B cell (primary cell): Measurements from ENCODE around the gene CYS1. TPM values are rescaled to one million over a fixed set of nuclear protein-coding genes. Genes with fewer than 3 reads are reported as not detected.

Source experiments
- ATAC-seq: fragments of 200-7000 bp; cut with Tn5 transposase; one replicate; pipeline ENCODE4 v1.10.0; 2021; ENCODE audit warnings: low read depth, mild to moderate bottlenecking, moderate number of reproducible peaks, moderate library complexity
- CTCF ChIA-PET: fragments of 350-600 bp; sonication (Branson Sonifier 250); formaldehyde crosslinking; loops from one replicate; lab custom pipeline; 2021; ENCODE audit warnings: antibody characterized with exemption, inconsistent platforms; lab: Charles Lee
- POLR2A ChIA-PET: fragments of 350-600 bp; sonication (Branson Sonifier 250); formaldehyde crosslinking; loops from one replicate; lab custom pipeline; 2021; ENCODE audit warnings: antibody characterized with exemption; lab: Charles Lee
- DNase-seq: peaks from one replicate; pipeline ENCODE4 v3.0.0; 2013
- H2AFZ ChIP-seq: 2 replicates; pipeline ENCODE4 v1.6.1; 2012; ENCODE audit warnings: mild to moderate bottlenecking, low read depth, low read length; ENCODE audit not compliant: insufficient read depth, poor library complexity, severe bottlenecking
- H3K27ac ChIP-seq, 2 donors: 1 replicate in 1 of 2; 2 replicates in 1 of 2; pipeline ENCODE4 v1.5.1; 2012 to 2013; ENCODE audit warnings: low read length in 2 of 2, mild to moderate bottlenecking in 2 of 2, moderate library complexity in 1 of 2
- H3K27me3 ChIP-seq, 4 experiments: fragments of 200-600 bp in 1 of 4; sonication (generic) in 1 of 4; replicated peaks in 1 of 4; 1 replicate in 2 of 4; 2 replicates in 2 of 4; pipeline versions ENCODE4 v1.6.1 to v1.7.0; 2013 to 2016; ENCODE audit warnings: low read length in 3 of 4, mild to moderate bottlenecking in 2 of 4, mixed read lengths in 1 of 4, moderate library complexity in 1 of 4; ENCODE audit not compliant: insufficient read depth in 4 of 4, control insufficient read depth in 3 of 4; ENCODE audit errors: control extremely low read depth in 1 of 4
- H3K36me3 ChIP-seq, 2 experiments: replicated peaks in 1 of 2; 1 replicate in 1 of 2; 2 replicates in 1 of 2; pipeline versions ENCODE4 v1.6.1 to v1.7.1; 2013; ENCODE audit warnings: low read length in 1 of 2; ENCODE audit not compliant: insufficient read depth in 2 of 2, control insufficient read depth in 1 of 2; ENCODE audit errors: control extremely low read depth in 1 of 2, extremely low read depth in 1 of 2
- H3K4me1 ChIP-seq, 2 donors: fragments of 200-600 bp in 1 of 2; sonication (generic) in 1 of 2; 1 replicate in 1 of 2; 2 replicates in 1 of 2; pipeline versions ENCODE4 v1.5.1 to v1.6.1; 2013 to 2017; ENCODE audit warnings: low read length in 2 of 2; ENCODE audit not compliant: control insufficient read depth in 2 of 2, insufficient read depth in 2 of 2
- H3K4me2 ChIP-seq: replicated peaks from 2 replicates; pipeline ENCODE3; 2012; ENCODE audit warnings: mild to moderate bottlenecking, low read depth, low read length; ENCODE audit not compliant: poor library complexity, severe bottlenecking
- H3K4me3 ChIP-seq, 5 experiments: fragments of 200-600 bp in 1 of 5; sonication (generic) in 1 of 5; 1 replicate in 3 of 5; 2 replicates in 2 of 5; pipeline versions ENCODE4 v1.5.1 to v1.7.0; 2011 to 2016; ENCODE audit warnings: low read length in 4 of 5, mild to moderate bottlenecking in 4 of 5, low read depth in 2 of 5, control low read depth in 1 of 5, moderate library complexity in 1 of 5; ENCODE audit not compliant: insufficient read depth in 1 of 5; ENCODE audit errors: control extremely low read depth in 1 of 5, extremely low read depth in 1 of 5
- H3K79me2 ChIP-seq: fragments of 200-600 bp; sonication (generic); one replicate; pipeline ENCODE4 v1.6.0; 2016; ENCODE audit warnings: low read length; ENCODE audit not compliant: control insufficient read depth, insufficient read depth
- H3K9ac ChIP-seq: fragments of 200-600 bp; sonication (generic); 2 replicates; pipeline ENCODE4 v1.6.1; 2017; ENCODE audit warnings: mild to moderate bottlenecking, low read length, moderate library complexity
- H3K9me3 ChIP-seq, 3 donors: one replicate each; pipeline versions ENCODE4 v1.6.1 to v1.7.1; 2013; ENCODE audit warnings: low read length in 2 of 3; ENCODE audit not compliant: control insufficient read depth in 2 of 3, insufficient read depth in 1 of 3; ENCODE audit errors: control extremely low read depth in 1 of 3
- H4K20me1 ChIP-seq: 2 replicates; pipeline ENCODE4 v1.6.0; 2012; ENCODE audit warnings: mild to moderate bottlenecking, low read length; ENCODE audit not compliant: insufficient read depth, control insufficient read depth, poor library complexity, severe bottlenecking
- H3K27ac Mint-ChIP-seq: one replicate; pipeline ENCODE4 v1.8.0; 2021; ENCODE audit warnings: mixed read lengths
- H3K27me3 Mint-ChIP-seq: one replicate; pipeline ENCODE4 v1.8.0; 2021; ENCODE audit warnings: mixed read lengths
- H3K4me1 Mint-ChIP-seq: one replicate; pipeline ENCODE4 v1.8.0; 2021; ENCODE audit warnings: mixed read lengths
- H3K4me3 Mint-ChIP-seq: one replicate; pipeline ENCODE4 v1.8.0; 2021; ENCODE audit warnings: mixed read lengths
- H3K9me3 Mint-ChIP-seq: one replicate; pipeline ENCODE4 v1.8.0; 2022; ENCODE audit warnings: mixed read lengths; ENCODE audit not compliant: insufficient read depth
- EZH2 ChIP-seq: IDR thresholded peaks from 2 replicates; pipeline ENCODE4 v1.6.1; 2012; ENCODE audit warnings: borderline replicate concordance, low read depth, mild to moderate bottlenecking, moderate library complexity, low read length; ENCODE audit not compliant: insufficient read depth, poor library complexity, severe bottlenecking
- WGBS: methylation state at CpG from one replicate; pipeline ENCODE4 v1.1.5; 2013; ENCODE audit warnings: missing lambda C conversion rate; ENCODE audit not compliant: insufficient coverage; 5-methylcytosine and 5-hydroxymethylcytosine counted together
- intact Hi-C: fragments of 100-400 bp; cut with micrococcal nuclease; formaldehyde crosslinking; loops from one replicate; pipeline ENCODE4 v1.10.0; 2022
- polyA plus RNA-seq: library from polyadenylated mRNA; depleted of rRNA; stranded (reverse); fragments of >200 nt; gene quantifications from 2 replicates; pipeline ENCODE4 v1.2.3, GENCODE V29; 2012
- total RNA-seq, 2 donors: library from RNA; stranded (reverse); fragments of 120-200 nt in 1 of 2; gene quantifications; 1 replicate in 1 of 2; 2 replicates in 1 of 2; pipeline versions ENCODE4 v1.2.3 to v1.2.4, GENCODE V29; 2013 to 2022
- TF ChIP-seq, protein P1 (sequence below): fragments of 200-600 bp; IDR thresholded peaks from one replicate; pipeline ENCODE4 v1.8.0; 2022; ENCODE audit warnings: antibody characterized with exemption, mild to moderate bottlenecking

The CYS1 gene
- total and polyA plus RNA-seq, 2 donors (not counting 1 experiment from before 2014, with no cell fraction given): not detected

GRCh38 chr2:10033251-10034006 lies 46.8 kb downstream of the CYS1 start:
- Mint-ChIP-seq H3K27me3 (no peaks in the 10 kb centered on the region), H3K4me1 (peaks cover 53% of the 10 kb centered on the region), H3K4me3 (no peak overlapping the region), H3K9me3 (no peaks in the 10 kb centered on the region), H3K27ac (peak overlapping the region; percentile 61)
- H3K36me3 ChIP-seq: no peaks in the 10 kb centered on the region
- no peaks in the 10 kb centered on the region for H4K20me1 ChIP-seq
- TF ChIP-seq EZH2: no peak
- TF ChIP-seq, protein P1, sequence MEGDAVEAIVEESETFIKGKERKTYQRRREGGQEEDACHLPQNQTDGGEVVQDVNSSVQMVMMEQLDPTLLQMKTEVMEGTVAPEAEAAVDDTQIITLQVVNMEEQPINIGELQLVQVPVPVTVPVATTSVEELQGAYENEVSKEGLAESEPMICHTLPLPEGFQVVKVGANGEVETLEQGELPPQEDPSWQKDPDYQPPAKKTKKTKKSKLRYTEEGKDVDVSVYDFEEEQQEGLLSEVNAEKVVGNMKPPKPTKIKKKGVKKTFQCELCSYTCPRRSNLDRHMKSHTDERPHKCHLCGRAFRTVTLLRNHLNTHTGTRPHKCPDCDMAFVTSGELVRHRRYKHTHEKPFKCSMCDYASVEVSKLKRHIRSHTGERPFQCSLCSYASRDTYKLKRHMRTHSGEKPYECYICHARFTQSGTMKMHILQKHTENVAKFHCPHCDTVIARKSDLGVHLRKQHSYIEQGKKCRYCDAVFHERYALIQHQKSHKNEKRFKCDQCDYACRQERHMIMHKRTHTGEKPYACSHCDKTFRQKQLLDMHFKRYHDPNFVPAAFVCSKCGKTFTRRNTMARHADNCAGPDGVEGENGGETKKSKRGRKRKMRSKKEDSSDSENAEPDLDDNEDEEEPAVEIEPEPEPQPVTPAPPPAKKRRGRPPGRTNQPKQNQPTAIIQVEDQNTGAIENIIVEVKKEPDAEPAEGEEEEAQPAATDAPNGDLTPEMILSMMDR: no peak
- H3K79me2 ChIP-seq: peaks cover 9% of the 10 kb centered on the region
- no peak overlapping the region for H2AFZ ChIP-seq
- no peak overlapping the region for H3K4me3 ChIP-seq
- H3K27me3 ChIP-seq: no peaks in the 10 kb centered on the region
- WGBS: 88% methylated on average over 9 of the region's 14 CpGs
- H3K4me1 ChIP-seq: peaks cover 54 to 74% of the 10 kb centered on the region in 2 donors
- ChIA-PET CTCF (interaction anchor here (1.4 kb wide), 2 partner anchors 49 to 418 kb away, joined by 3 to 4 read pairs; no protein-coding TSS in a partner anchor), POLR2A (no interaction called here)
- no peaks in the 10 kb centered on the region for H3K9me3 ChIP-seq
- ATAC-seq (no peak), DNase-seq (no peak)
- intact Hi-C loops: no loop called here
- no peak overlapping the region for H3K4me2 ChIP-seq
- no peak overlapping the region for H3K27ac ChIP-seq
- H3K9ac ChIP-seq: no peak overlapping the region

DNA sequence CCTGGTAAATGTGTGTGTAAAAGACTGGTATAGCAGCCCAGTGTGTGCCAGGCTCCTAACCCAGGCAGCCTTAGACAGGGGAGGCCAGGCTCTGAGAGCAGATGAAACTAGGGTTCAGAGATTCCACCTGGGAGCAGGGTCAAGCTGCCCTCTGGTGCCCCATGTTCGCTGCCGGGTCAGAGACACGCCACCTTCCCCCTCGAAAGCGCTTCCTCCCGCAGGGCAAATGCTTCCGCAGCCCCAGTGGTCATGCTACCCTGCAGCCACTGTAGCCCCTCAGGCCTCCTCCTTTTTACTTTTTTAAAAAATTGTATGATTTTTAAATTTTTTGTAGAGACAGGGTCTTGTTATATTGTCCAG lies 47.5 kb downstream of the CYS1 start:
- Histone ChIP-seq H3K79me2 (peaks cover 9% of the 10 kb centered on the region), H2AFZ (no peak overlapping the region), H3K4me2 (no peak overlapping the region), H3K4me3 (no peak overlapping the region), H3K27ac (no peak overlapping the region), H3K9me3 (no peaks in the 10 kb centered on the region), H3K36me3 (no peaks in the 10 kb centered on the region), H3K9ac (no peak overlapping the region), H3K4me1 (peaks cover 60 to 81% of the 10 kb centered on the region in 2 donors), H4K20me1 (no peaks in the 10 kb centered on the region), H3K27me3 (no peaks in the 10 kb centered on the region)
- 93% methylated on average over 4 of the region's 7 CpGs for WGBS
- H3K9me3 Mint-ChIP-seq: no peaks in the 10 kb centered on the region
- no peak for TF ChIP-seq EZH2
- TF ChIP-seq, protein P1: no peak
- ATAC-seq (no peak), DNase-seq (no peak)
- ChIA-PET POLR2A (no interaction called here), CTCF (interaction anchor here (1.4 kb wide), 1 partner anchor 48 kb away, joined by 4 read pairs; no protein-coding TSS in a partner anchor)
- H3K4me1 Mint-ChIP-seq: peaks cover 58% of the 10 kb centered on the region
- H3K4me3 Mint-ChIP-seq: no peak overlapping the region
- no peaks in the 10 kb centered on the region for H3K27me3 Mint-ChIP-seq
- H3K27ac Mint-ChIP-seq: no peak overlapping the region
- intact Hi-C loops: no loop called here
